ENCODE measurements around the gene PLEKHG4B. TPM values are rescaled to one million over a fixed set of nuclear protein-coding genes. Genes with fewer than 3 reads are reported as not detected.

The PLEKHG4B gene
- polyA plus RNA-seq, 1 donor from 2014 or later, result 0.78 TPM

GRCh38 chr5:192691-192969 is 100.7 kb downstream of the PLEKHG4B start:
- H3K9me3 ChIP-seq (ENCODE audit: low read length), result no peaks in the 10 kb centered on the region
- no peak overlapping the region for H2AFZ ChIP-seq (ENCODE audit: low read depth, low read length)

DNA sequence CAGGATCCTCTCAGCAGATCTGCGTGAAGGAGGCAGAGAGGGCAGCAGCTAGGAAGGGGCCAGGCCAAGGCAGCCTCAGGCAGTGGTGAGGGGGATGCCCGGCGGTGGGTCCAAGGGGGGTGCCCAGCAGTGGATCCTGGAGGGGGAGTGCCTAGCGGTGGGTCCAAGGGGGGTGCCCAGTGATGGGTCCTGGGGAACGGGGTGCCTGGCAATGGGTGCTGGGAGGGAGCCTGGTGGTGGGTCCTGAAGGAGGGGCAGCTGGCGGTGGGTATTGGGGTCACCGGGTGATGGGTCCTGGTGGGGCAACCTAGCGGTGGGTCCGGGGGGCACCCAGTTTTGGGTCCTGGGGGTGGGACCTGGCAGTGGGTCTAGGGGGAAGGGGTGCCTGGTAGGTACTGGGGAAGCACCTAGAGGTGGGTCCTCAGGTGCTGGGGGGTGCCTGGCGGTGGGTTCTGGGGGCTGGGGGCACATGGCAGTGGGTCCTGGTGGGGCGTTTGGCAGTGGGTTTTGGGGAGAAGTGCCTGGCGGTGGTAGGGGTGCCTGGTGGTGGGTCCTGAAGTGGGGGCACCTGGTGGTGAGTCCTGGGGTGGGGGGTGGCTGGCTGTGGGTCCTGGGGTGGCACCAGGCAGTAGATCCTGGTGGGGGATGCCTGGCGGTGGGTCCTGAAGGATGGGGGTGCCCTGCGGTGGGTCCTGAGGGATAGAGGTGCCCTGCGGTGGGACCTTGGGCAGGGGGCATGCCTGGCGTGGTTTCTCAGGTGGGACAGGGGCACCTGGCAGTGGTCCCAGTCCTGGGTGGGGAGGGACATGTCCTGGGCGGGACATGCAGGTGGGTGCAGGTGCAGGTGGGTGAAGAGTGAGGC is 101.2 kb downstream of the PLEKHG4B start:
- Histone ChIP-seq H3K9ac (ENCODE audit: low read length) (no peak overlapping the region), H2AFZ (ENCODE audit: low read depth, low read length) (no peak overlapping the region), H3K79me2 (replicated peaks; ENCODE audit: insufficient read depth, low read length) (no peaks in the 10 kb centered on the region), H3K4me3 (ENCODE audit: low read length) (no peak overlapping the region), H3F3A (ENCODE audit: insufficient read depth, low read length, poor library complexity, severe bottlenecking) (no peaks in the 10 kb centered on the region), H3K9me3 (ENCODE audit: low read length) (no peaks in the 10 kb centered on the region), H4K20me1 (ENCODE audit: insufficient read depth) (no peaks in the 10 kb centered on the region), H3K27me3 (ENCODE audit: insufficient read depth, low read depth, low read length) (no peaks in the 10 kb centered on the region), H3K36me3 (ENCODE audit: insufficient read depth, low read length) (no peaks in the 10 kb centered on the region), H3K9me2 (ENCODE audit: insufficient read depth, low read length) (no peaks in the 10 kb centered on the region), H3K27ac (ENCODE audit: low read length) (no peak overlapping the region), H3K4me2 (ENCODE audit: low read length) (no peak overlapping the region)
- no peak for TF ChIP-seq EZH2 (IDR thresholded peaks at IDR 0.05; ENCODE audit: borderline replicate concordance, insufficient read depth, low read length, poor library complexity, severe bottlenecking)
- no peak for TF ChIP-seq POLR2AphosphoS5 (IDR thresholded peaks at IDR 0.05)
- TF ChIP-seq SMC3 (conservative IDR thresholded peaks at IDR 0.05; ENCODE audit: poor library complexity), result no peak
- no peak for TF ChIP-seq CTCF (IDR thresholded peaks at IDR 0.05; ENCODE audit: poor library complexity, severe bottlenecking)
- TF ChIP-seq, protein P1, sequence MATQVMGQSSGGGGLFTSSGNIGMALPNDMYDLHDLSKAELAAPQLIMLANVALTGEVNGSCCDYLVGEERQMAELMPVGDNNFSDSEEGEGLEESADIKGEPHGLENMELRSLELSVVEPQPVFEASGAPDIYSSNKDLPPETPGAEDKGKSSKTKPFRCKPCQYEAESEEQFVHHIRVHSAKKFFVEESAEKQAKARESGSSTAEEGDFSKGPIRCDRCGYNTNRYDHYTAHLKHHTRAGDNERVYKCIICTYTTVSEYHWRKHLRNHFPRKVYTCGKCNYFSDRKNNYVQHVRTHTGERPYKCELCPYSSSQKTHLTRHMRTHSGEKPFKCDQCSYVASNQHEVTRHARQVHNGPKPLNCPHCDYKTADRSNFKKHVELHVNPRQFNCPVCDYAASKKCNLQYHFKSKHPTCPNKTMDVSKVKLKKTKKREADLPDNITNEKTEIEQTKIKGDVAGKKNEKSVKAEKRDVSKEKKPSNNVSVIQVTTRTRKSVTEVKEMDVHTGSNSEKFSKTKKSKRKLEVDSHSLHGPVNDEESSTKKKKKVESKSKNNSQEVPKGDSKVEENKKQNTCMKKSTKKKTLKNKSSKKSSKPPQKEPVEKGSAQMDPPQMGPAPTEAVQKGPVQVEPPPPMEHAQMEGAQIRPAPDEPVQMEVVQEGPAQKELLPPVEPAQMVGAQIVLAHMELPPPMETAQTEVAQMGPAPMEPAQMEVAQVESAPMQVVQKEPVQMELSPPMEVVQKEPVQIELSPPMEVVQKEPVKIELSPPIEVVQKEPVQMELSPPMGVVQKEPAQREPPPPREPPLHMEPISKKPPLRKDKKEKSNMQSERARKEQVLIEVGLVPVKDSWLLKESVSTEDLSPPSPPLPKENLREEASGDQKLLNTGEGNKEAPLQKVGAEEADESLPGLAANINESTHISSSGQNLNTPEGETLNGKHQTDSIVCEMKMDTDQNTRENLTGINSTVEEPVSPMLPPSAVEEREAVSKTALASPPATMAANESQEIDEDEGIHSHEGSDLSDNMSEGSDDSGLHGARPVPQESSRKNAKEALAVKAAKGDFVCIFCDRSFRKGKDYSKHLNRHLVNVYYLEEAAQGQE (IDR thresholded peaks at IDR 0.05; ENCODE audit: borderline replicate concordance), result no peak
- TF ChIP-seq RAD21 (conservative IDR thresholded peaks at IDR 0.05), result no peak
- no peak for TF ChIP-seq EP300 (conservative IDR thresholded peaks at IDR 0.05; ENCODE audit: poor library complexity, severe bottlenecking)

More at GRCh38 chr5:192691-192969, 100.7 kb downstream of the PLEKHG4B start:
- no peak overlapping the region for H3K4me2 ChIP-seq (ENCODE audit: low read length)
- no peak overlapping the region for H3K4me3 ChIP-seq (ENCODE audit: low read length)
- TF ChIP-seq EP300 (conservative IDR thresholded peaks at IDR 0.05; ENCODE audit: poor library complexity, severe bottlenecking) (no peak), POLR2AphosphoS5 (IDR thresholded peaks at IDR 0.05) (no peak), RAD21 (conservative IDR thresholded peaks at IDR 0.05) (no peak), CTCF (IDR thresholded peaks at IDR 0.05; ENCODE audit: poor library complexity, severe bottlenecking) (no peak), MXI1 (conservative IDR thresholded peaks at IDR 0.05; ENCODE audit: poor library complexity, severe bottlenecking) (no peak), TAF1 (IDR thresholded peaks at IDR 0.05; ENCODE audit: low read depth) (no peak), SMC3 (conservative IDR thresholded peaks at IDR 0.05; ENCODE audit: poor library complexity) (no peak), EZH2 (IDR thresholded peaks at IDR 0.05; ENCODE audit: borderline replicate concordance, insufficient read depth, low read length, poor library complexity, severe bottlenecking) (no peak)
- TF ChIP-seq, protein P1 (IDR thresholded peaks at IDR 0.05; ENCODE audit: borderline replicate concordance), result no peak
- no peaks in the 10 kb centered on the region for H3K9me2 ChIP-seq (ENCODE audit: insufficient read depth, low read length)
- no peaks in the 10 kb centered on the region for H4K20me1 ChIP-seq (ENCODE audit: insufficient read depth)
- no peaks in the 10 kb centered on the region for H3K36me3 ChIP-seq (ENCODE audit: insufficient read depth, low read length)
- H3K9ac ChIP-seq (ENCODE audit: low read length), result no peak overlapping the region
- no peaks in the 10 kb centered on the region for H3K79me2 ChIP-seq (replicated peaks; ENCODE audit: insufficient read depth, low read length)
- H3K27me3 ChIP-seq (ENCODE audit: insufficient read depth, low read depth, low read length), result no peaks in the 10 kb centered on the region
- H3K27ac ChIP-seq (ENCODE audit: low read length), result no peak overlapping the region
- no peaks in the 10 kb centered on the region for H3F3A ChIP-seq (ENCODE audit: insufficient read depth, low read length, poor library complexity, severe bottlenecking)
